Parathyroid adenoma (tissue), 2 donors: ENCODE measurements around the gene RLBP1.

ENCODE experiments used
- H2AFZ ChIP-seq: fragments of 300-600 bp; sonication (generic); one replicate; pipeline ENCODE4 v1.7.0; 2017; ENCODE audit warnings: antibody characterized with exemption, mild to moderate bottlenecking
- H3K27ac ChIP-seq: fragments of 300-600 bp; sonication (generic); one replicate; pipeline ENCODE4 v1.7.0; 2017
- H3K27me3 ChIP-seq: fragments of 300-600 bp; sonication (generic); one replicate; pipeline ENCODE4 v1.7.0; 2017; ENCODE audit warnings: low read length; ENCODE audit not compliant: control insufficient read depth, insufficient read depth
- H3K36me3 ChIP-seq: fragments of 300-600 bp; sonication (generic); one replicate; pipeline ENCODE4 v1.7.0; 2017; ENCODE audit warnings: low read length; ENCODE audit not compliant: control insufficient read depth, insufficient read depth
- H3K4me1 ChIP-seq: fragments of 300-600 bp; sonication (generic); one replicate; pipeline ENCODE4 v1.7.0; 2017; ENCODE audit warnings: control low read depth
- H3K4me2 ChIP-seq: fragments of 300-600 bp; sonication (generic); one replicate; pipeline ENCODE4 v1.7.0; 2017; ENCODE audit warnings: low read length
- H3K4me3 ChIP-seq: fragments of 300-600 bp; sonication (generic); one replicate; pipeline ENCODE4 v1.7.0; 2017; ENCODE audit warnings: low read depth, low read length
- H3K79me2 ChIP-seq: fragments of 300-600 bp; sonication (generic); one replicate; pipeline ENCODE4 v1.7.0; 2017; ENCODE audit warnings: control low read depth
- H3K9ac ChIP-seq: fragments of 300-600 bp; sonication (generic); one replicate; pipeline ENCODE4 v1.7.0; 2017; ENCODE audit warnings: mild to moderate bottlenecking
- H3K9me3 ChIP-seq: fragments of 300-600 bp; sonication (generic); one replicate; pipeline ENCODE4 v1.7.0; 2017; ENCODE audit warnings: low read length; ENCODE audit not compliant: control insufficient read depth
- TF ChIP-seq, protein P1 (sequence below): fragments of 300-600 bp; sonication (generic); IDR thresholded peaks from one replicate; pipeline ENCODE4 v1.7.0; 2017; ENCODE audit warnings: antibody characterized with exemption, mild to moderate bottlenecking
- donor health status: primary hyperparathyroidism.

RLBP1 gene

DNA sequence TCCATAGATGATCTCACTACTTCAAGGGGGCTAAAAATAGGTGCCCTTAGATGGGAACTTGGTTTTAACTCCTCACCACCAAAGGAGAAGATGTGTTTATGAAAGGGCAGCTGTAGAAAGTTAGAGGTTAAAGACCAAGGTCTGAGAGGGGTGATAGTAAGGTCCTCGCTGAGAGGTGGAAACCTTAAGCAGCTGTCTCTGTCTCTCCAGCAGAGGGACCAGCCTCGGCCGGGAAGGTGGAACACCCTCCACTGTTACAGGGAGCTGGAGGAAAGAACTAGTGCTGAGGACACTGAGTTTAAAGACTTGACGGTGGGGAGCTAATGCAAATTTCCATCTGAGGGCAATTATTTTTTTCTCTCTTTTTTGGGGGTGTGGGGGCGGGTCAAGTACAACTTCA, 8.9 kb upstream of the RLBP1 start:
- Histone ChIP-seq H2AFZ (no peak overlapping the region), H3K27me3 (no peaks in the 10 kb centered on the region), H3K4me1 (no peaks in the 10 kb centered on the region)

GRCh38 chr15:89227425-89227824, 6.0 kb upstream of the RLBP1 start:
- Histone ChIP-seq H2AFZ (no peak overlapping the region), H3K4me1 (no peaks in the 10 kb centered on the region), H3K27ac (no peak overlapping the region), H3K4me2 (no peak overlapping the region), H3K27me3 (no peaks in the 10 kb centered on the region), H3K36me3 (no peaks in the 10 kb centered on the region), H3K9me3 (no peaks in the 10 kb centered on the region), H3K79me2 (no peaks in the 10 kb centered on the region), H3K9ac (no peak overlapping the region), H3K4me3 (no peak overlapping the region)
- TF ChIP-seq, protein P1, sequence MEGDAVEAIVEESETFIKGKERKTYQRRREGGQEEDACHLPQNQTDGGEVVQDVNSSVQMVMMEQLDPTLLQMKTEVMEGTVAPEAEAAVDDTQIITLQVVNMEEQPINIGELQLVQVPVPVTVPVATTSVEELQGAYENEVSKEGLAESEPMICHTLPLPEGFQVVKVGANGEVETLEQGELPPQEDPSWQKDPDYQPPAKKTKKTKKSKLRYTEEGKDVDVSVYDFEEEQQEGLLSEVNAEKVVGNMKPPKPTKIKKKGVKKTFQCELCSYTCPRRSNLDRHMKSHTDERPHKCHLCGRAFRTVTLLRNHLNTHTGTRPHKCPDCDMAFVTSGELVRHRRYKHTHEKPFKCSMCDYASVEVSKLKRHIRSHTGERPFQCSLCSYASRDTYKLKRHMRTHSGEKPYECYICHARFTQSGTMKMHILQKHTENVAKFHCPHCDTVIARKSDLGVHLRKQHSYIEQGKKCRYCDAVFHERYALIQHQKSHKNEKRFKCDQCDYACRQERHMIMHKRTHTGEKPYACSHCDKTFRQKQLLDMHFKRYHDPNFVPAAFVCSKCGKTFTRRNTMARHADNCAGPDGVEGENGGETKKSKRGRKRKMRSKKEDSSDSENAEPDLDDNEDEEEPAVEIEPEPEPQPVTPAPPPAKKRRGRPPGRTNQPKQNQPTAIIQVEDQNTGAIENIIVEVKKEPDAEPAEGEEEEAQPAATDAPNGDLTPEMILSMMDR: no peak

More for the DNA sequence above, 8.9 kb upstream of the RLBP1 start:
- Histone ChIP-seq H3K27ac (no peak overlapping the region), H3K9ac (no peak overlapping the region), H3K9me3 (no peaks in the 10 kb centered on the region), H3K4me2 (no peak overlapping the region), H3K4me3 (no peak overlapping the region), H3K79me2 (no peaks in the 10 kb centered on the region), H3K36me3 (no peaks in the 10 kb centered on the region)
- TF ChIP-seq, protein P1: no peak

- no peak overlapping the region for H3K4me2 ChIP-seq
- no peaks in the 10 kb centered on the region for H3K27me3 ChIP-seq
- H3K36me3 ChIP-seq: no peaks in the 10 kb centered on the region
- no peaks in the 10 kb centered on the region for H3K4me1 ChIP-seq
- no peak overlapping the region for H3K27ac ChIP-seq
- no peak overlapping the region for H3K4me3 ChIP-seq
- no peaks in the 10 kb centered on the region for H3K79me2 ChIP-seq
- no peak overlapping the region for H3K9ac ChIP-seq
- TF ChIP-seq, protein P1: no peak
- H2AFZ ChIP-seq: no peak overlapping the region
- H3K9me3 ChIP-seq: no peaks in the 10 kb centered on the region
These were observed 5.2 kb upstream of the RLBP1 start for GRCh38 chr15:89226359-89227221.

DNA sequence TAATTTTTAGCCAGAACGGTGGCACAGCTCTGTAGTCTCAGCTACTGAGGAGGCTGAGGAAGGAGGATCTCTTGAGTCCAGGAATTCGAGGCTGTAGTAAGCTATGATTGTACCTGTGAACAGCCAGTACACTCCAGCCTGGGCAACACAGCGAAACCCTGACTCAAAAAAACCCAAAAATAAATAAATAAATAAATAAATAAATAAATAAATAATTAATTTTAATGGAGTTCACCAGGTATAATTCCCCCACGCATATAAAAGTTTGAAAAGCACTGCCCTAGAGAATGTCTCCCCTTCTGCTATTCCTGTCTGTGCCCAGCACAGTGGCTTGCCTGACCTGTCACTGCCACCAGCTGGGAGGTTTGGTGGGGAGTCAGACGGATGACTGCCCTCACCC, 4.2 kb upstream of the RLBP1 start:
- Histone ChIP-seq H3K9ac (no peak overlapping the region), H3K36me3 (no peaks in the 10 kb centered on the region), H3K9me3 (no peaks in the 10 kb centered on the region), H3K4me1 (no peaks in the 10 kb centered on the region), H3K27ac (no peak overlapping the region), H2AFZ (no peak overlapping the region), H3K27me3 (no peaks in the 10 kb centered on the region), H3K79me2 (no peaks in the 10 kb centered on the region), H3K4me3 (no peak overlapping the region), H3K4me2 (no peak overlapping the region)
- TF ChIP-seq, protein P1: no peak

GRCh38 chr15:89218531-89218930, 2.8 kb downstream of the RLBP1 start:
- H3K4me2 ChIP-seq: no peak overlapping the region
- no peaks in the 10 kb centered on the region for H3K9me3 ChIP-seq
- H3K4me1 ChIP-seq: no peaks in the 10 kb centered on the region
- H3K27me3 ChIP-seq: no peaks in the 10 kb centered on the region
- H3K36me3 ChIP-seq: no peaks in the 10 kb centered on the region
- H3K9ac ChIP-seq: no peak overlapping the region
- H3K79me2 ChIP-seq: no peaks in the 10 kb centered on the region
- H3K27ac ChIP-seq: no peak overlapping the region
- no peak overlapping the region for H3K4me3 ChIP-seq
- H2AFZ ChIP-seq: no peak overlapping the region
- TF ChIP-seq, protein P1: no peak
